Measurements from ENCODE around the gene CDH22. TPM values are rescaled to one million over a fixed set of nuclear protein-coding genes. Genes with fewer than 3 reads are reported as not detected.

CDH22 gene
- total RNA-seq, 1 experiment from 2014 or later, result not detected

DNA sequence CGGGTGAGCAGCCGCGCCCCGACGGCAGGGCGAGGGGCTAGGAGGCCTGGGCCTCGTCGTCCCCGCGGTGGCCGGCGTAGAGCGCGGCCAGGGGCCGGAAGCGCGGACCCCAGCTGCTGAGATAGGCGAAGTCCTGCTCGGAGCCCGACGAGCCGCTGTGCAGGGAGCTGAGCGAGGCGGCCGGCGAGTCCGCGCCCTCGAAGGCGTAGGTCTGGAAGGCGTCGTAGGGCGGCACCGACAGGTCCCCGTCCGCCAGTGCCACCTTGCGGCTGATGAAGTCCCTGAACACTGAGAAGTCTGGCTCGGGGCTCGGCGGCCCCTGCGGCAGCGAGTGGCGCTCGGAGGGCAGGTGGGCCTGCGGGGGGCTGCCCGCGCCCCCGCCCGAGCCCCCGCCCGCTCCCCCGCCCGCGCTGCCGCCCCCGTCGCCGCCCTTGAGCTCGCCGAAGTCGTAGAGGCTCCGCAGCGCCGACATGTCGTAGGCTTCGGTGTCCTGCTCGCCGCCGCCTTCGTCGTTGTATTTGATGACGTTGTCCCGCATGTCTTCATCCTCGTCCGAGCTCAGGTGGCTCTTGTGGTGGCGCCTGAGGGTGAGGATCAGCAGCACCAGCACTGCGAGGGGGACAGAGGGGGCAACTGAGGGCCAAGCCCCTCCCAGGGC lies 133.7 kb downstream of the CDH22 start:
- no TSS peak for BruUV-seq (replicated peaks)
- H3K27ac Mint-ChIP-seq (ENCODE audit: low read depth, unreplicated experiment), result no peak overlapping the region
- TF ChIP-seq CTCF (IDR thresholded peaks at IDR 0.05; ENCODE audit: unreplicated experiment), result peak; percentile 14
- no peaks in the 10 kb centered on the region for H3K36me3 Mint-ChIP-seq (ENCODE audit: insufficient read depth, unreplicated experiment)
- DNase-seq (ENCODE audit: unreplicated experiment), result peak; percentile 16
- ChIA-PET POLR2A (interaction anchor here (0.6 to 1.0 kb wide), 2 partner anchors 25 to 190 kb away, joined by 3 read pairs; no protein-coding TSS in a partner anchor), CTCF (no interaction called here)
- peaks cover 77% of the 10 kb centered on the region for H3K27me3 Mint-ChIP-seq (ENCODE audit: insufficient read depth, unreplicated experiment)
- no peaks in the 10 kb centered on the region for H3K4me1 Mint-ChIP-seq (ENCODE audit: insufficient read depth, unreplicated experiment)
- intact Hi-C loops (cut with micrococcal nuclease), result no loop called here
- no peak overlapping the region for H3K4me3 Mint-ChIP-seq (ENCODE audit: unreplicated experiment)
- H3K9me3 Mint-ChIP-seq (ENCODE audit: unreplicated experiment), result no peaks in the 10 kb centered on the region

- H3K27me3 Mint-ChIP-seq (ENCODE audit: insufficient read depth, unreplicated experiment), result peaks cover 77% of the 10 kb centered on the region
These were observed 134.4 kb downstream of the CDH22 start for GRCh38 chr20:46173652-46174468.

GRCh38 chr20:46172961-46173536 lies 135.2 kb downstream of the CDH22 start:
- BruUV-seq (replicated peaks), result no TSS peak
- intact Hi-C loops (cut with micrococcal nuclease), result no loop called here

More at GRCh38 chr20:46173652-46174468, 134.4 kb downstream of the CDH22 start:
- Mint-ChIP-seq H3K9me3 (ENCODE audit: unreplicated experiment) (no peaks in the 10 kb centered on the region), H3K27ac (ENCODE audit: low read depth, unreplicated experiment) (no peak overlapping the region), H3K4me3 (ENCODE audit: unreplicated experiment) (no peak overlapping the region), H3K36me3 (ENCODE audit: insufficient read depth, unreplicated experiment) (no peaks in the 10 kb centered on the region), H3K4me1 (ENCODE audit: insufficient read depth, unreplicated experiment) (no peaks in the 10 kb centered on the region)
- no TSS peak for BruUV-seq (replicated peaks)
- no peak for DNase-seq (ENCODE audit: unreplicated experiment)
- ChIA-PET POLR2A (no interaction called here), CTCF (interaction anchor here (0.7 to 2.1 kb wide), 3 partner anchors 30 to 159 kb away, joined by 3 to 5 read pairs (median 3); no protein-coding TSS in a partner anchor)
- intact Hi-C loops (cut with micrococcal nuclease), result no loop called here
- TF ChIP-seq CTCF (IDR thresholded peaks at IDR 0.05; ENCODE audit: unreplicated experiment), result no peak

More at GRCh38 chr20:46172961-46173536, 135.2 kb downstream of the CDH22 start:
- DNase-seq (ENCODE audit: unreplicated experiment), result no peak
- H3K4me1 Mint-ChIP-seq (ENCODE audit: insufficient read depth, unreplicated experiment), result no peaks in the 10 kb centered on the region
- no peak for TF ChIP-seq CTCF (IDR thresholded peaks at IDR 0.05; ENCODE audit: unreplicated experiment)
- H3K27ac Mint-ChIP-seq (ENCODE audit: low read depth, unreplicated experiment), result no peak overlapping the region
- H3K36me3 Mint-ChIP-seq (ENCODE audit: insufficient read depth, unreplicated experiment), result no peaks in the 10 kb centered on the region
- no peaks in the 10 kb centered on the region for H3K9me3 Mint-ChIP-seq (ENCODE audit: unreplicated experiment)
- ChIA-PET CTCF (interaction anchor here (0.6 to 2.1 kb wide), 5 partner anchors 29 to 205 kb away, joined by 3 to 5 read pairs (median 3); no protein-coding TSS in a partner anchor), POLR2A (interaction anchor here (0.6 kb wide), 1 partner anchor 501 kb away, joined by 3 read pairs; no protein-coding TSS in a partner anchor)
- no peak overlapping the region for H3K4me3 Mint-ChIP-seq (ENCODE audit: unreplicated experiment)
- H3K27me3 Mint-ChIP-seq (ENCODE audit: insufficient read depth, unreplicated experiment), result peaks cover 73% of the 10 kb centered on the region
